IPS-18c (cell line): ENCODE data around the gene BACH2.

Source experiments
- H3K4me3 ChIP-seq: 2 replicates; pipeline ENCODE4 v1.7.0; 2013; ENCODE audit warnings: low read depth, mild to moderate bottlenecking, low read length, moderate library complexity; ENCODE audit not compliant: insufficient read depth
- H3K9me3 ChIP-seq: one replicate; pipeline ENCODE4 v1.6.1; 2013; ENCODE audit warnings: mild to moderate bottlenecking, low read length, moderate library complexity; ENCODE audit not compliant: control insufficient read depth, insufficient read depth

BACH2 gene

DNA sequence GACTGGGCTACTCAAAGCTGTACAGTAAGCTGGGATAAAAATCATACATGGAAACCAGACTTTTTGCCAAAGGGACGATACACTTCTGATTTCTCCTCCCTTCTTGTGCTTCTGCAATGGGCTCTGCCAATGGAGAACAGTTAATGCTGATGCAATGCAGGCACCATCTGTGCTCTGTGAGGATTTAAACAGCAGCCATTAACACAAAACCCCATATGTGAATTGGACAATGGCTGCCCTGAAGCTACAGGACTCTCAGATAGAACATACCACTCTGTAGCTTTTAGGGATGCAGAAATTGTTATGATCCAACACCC, 330.5 kb downstream of the BACH2 start:
- H3K9me3 ChIP-seq = no peaks in the 10 kb centered on the region
- H3K4me3 ChIP-seq = no peak overlapping the region

DNA sequence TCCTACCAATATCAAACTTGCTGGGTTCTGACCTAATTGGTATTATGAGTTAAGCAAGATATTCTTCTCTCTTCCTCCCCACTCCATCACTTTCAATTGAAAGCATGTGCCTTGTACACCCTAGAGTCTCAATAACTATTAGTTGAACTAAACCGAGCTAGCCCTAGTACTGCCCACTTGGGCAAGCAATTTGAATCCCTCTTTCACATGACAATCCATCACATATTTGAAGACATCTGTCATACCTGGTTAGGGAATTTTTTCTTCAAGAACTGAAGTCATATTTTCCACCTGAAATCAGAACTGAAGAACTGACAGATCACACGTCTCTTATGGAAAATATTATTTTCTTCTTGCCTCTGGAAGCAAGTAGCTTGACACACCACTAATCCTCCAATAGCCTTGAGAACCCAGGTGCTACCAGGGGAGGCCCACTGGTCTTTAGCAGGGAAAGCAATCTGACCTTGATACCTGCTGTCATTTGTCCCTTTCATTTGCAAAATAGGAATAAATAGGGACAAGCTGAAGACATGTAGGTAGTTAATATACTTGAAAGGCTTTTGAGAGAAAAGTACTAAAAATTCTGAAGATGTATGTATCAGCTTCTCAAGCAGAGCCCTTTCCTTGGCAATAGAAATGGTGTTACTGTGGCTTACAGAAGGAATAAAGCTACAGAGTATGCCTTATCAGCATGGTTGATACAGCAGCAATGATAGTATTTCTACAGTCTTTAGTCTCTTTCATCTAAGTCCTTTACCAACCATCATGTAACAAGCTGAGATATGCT, 331.0 kb downstream of the BACH2 start:
- Histone ChIP-seq H3K4me3 (no peak overlapping the region), H3K9me3 (no peaks in the 10 kb centered on the region)

DNA sequence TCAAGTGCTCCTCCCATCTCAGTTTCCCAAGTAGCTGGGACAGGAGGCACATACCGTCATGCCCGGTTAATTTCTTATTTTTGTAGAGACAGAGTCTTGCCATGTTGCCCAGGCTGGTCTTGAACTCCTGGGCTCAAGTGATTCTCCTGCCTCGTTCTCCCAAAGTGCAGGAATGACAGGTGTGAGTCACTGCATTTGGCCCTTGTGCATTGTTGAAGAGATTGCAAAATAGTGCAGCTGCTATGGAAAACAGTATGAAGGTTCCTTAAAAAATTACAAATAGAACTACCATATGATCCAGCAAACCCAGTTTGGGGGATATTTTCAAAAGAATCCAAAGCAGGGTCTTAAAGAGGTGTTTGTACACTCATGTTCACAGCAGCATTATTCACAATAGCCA, 333.3 kb downstream of the BACH2 start:
- Histone ChIP-seq H3K9me3 (no peaks in the 10 kb centered on the region), H3K4me3 (no peak overlapping the region)

DNA sequence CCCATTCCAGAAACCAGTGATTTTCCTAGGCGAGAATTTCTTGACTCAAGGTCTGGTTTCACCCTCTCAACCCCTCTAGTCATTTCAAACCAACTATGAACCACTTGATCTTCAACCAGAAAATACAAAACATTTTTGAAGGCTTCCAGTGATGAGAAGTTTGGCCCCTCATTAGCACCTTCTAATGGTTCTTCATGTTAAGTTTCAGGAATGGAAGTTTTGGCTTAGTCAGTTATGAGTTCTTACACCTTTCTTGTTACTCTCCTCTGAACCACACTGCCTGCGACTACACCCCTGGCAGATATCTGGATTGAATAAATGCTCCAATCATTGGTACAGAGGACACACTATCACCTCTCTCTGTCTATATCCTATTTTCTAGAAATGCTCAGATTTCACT, 335.2 kb downstream of the BACH2 start:
- Histone ChIP-seq H3K4me3 (no peak overlapping the region), H3K9me3 (no peaks in the 10 kb centered on the region)

DNA sequence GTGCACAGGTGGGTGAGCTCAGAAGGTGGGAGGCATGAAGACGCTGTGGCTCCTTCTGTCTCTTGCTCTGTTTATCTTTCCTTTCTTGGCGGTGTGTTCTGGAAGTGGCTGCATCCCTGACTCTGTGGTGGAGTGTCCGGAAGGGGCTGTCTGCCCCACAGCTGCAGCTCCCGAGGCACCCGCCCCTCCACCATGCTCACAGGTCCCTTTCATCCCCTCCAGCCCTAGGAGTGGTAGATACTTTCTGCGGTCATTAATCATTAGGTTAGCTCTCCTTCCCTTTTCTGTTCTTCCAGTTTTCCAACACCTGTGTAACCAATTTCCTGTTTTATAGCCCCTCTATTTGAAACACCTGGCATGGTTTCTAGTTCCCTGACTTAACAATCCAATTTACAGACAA, 336.8 kb downstream of the BACH2 start:
- Histone ChIP-seq H3K4me3 (no peak overlapping the region), H3K9me3 (no peaks in the 10 kb centered on the region)

DNA sequence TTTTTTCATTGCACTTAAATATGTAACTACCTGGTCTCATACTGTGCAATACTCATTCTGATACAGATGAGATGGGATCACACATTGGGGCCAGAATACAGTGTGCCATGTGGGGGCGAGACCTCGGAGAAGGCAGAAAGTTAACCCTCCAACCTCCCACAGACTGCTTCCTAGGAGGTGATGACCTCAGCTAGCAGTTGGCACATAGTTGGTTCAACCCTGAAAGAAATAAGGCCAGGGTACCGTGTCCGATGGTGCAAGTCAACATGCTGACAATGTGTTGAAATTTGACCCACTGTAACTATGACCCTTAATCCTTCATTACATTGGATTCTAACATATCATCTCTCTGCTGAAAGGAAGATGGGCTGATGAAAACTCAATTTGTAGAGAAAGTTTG, 340.5 kb downstream of the BACH2 start:
- H3K9me3 ChIP-seq = no peaks in the 10 kb centered on the region
- no peak overlapping the region for H3K4me3 ChIP-seq

DNA sequence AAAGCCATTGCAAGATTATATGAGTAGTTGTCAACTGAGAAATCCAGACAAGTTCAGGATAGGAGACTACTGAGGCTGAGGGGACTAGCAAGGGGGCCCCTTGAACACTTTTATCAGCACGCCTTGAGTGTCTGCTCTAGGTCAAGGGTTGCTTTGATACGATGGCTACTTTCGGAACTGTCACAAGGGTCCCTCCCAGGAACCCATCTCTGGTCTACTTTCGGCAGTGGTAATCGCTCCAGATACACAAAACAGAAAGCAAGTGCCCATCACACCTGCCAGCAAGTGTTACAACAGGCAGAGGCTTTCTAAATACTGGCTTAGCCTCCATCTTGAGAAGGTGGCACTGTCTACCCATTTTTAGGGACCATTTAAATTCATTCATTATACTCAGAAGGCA, 341.3 kb downstream of the BACH2 start:
- no peak overlapping the region for H3K4me3 ChIP-seq
- H3K9me3 ChIP-seq = no peaks in the 10 kb centered on the region

DNA sequence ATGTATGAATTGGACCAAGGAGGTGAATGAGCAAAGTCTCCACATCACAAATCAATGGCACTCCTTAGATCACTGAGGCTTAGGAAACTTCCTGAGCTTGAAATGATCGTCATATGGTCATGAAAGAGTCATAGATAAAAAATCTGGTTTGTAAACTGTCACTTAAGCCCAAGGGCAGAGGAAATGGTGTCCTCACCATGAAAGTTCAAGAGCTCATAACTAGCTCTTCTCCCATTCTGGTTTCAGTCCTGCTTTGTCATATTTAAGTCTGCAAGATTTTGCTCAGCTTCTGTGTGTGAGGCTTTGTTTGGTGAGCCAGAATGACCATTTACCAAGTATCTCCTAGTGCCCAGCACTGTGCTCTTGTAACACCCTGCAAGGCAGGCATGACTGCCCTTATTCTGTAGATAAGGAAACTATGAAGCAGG, 341.9 kb downstream of the BACH2 start:
- H3K4me3 ChIP-seq = no peak overlapping the region

DNA sequence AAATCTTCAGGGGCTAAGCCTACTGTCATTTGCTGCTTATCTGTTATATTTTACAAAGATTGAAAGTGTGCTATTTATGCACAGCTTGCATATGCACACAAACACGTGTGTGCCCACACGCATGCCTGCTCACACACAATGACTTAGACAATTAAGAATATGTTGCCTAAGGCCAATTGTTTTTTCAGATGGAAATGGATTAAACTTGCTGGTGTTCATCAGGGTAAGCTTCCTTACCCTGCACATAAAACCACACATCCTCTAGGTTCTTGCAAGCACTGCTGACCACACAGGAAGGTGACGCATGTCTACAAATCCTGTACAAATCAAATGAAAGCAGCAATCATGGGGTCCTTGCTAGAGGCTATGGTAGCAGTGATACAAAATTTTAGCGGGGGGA, 344.0 kb downstream of the BACH2 start:
- Histone ChIP-seq H3K4me3 (no peak overlapping the region), H3K9me3 (no peaks in the 10 kb centered on the region)

More for the DNA sequence above, 341.9 kb downstream of the BACH2 start:
- H3K9me3 ChIP-seq = no peaks in the 10 kb centered on the region

DNA sequence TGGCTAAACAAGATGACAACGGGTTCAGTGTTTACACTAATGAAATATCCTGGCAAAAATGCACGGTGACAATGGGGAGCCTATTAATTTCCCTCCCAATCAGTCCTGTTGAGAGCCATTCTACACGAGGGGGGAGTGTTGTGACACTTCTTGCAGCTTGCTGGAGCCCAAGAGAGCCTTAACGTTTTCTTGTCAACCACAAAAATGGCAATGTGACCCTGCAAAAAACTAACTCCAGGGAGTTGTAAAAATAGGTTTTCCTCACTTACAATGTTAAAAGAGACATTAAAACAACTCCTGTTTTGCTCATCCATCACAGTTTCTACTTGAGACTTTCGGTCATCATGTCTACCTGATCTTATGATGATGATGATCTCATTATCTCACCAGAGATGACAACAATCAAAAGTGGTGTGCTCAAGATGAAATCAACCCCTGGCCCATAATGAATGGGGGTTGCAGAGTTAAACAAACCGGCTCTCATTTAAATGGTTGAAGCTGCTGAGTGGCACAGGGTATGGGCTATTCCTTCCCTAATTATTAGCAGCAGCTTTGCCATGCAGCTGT, 344.5 kb downstream of the BACH2 start:
- no peaks in the 10 kb centered on the region for H3K9me3 ChIP-seq
- H3K4me3 ChIP-seq = no peak overlapping the region

DNA sequence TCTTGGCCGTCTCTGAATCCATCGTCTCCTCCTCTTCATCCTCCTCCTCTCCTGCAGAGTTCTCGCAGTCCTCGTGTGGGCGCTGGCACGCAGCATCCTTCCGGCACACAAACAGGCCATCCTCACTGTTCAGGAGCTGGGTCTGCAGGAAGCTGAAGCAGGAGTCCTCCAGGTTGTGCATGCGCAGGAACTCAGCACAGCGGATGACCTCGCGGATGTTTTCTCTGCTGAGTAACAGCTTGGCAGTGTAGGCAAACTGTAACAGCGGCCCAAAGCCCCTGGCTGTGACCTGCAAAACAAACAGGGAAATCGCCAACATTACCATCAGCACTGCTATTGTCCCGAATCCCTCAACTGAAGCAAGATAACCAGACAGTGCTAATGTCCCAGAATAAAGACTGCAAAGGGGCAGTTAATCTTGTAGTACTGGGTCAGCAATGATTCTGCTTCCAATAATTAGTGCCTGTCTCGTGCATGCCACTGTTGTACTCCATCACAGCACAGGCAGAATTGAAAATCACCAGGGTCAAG, 345.0 kb downstream of the BACH2 start:
- H3K9me3 ChIP-seq = no peaks in the 10 kb centered on the region

DNA sequence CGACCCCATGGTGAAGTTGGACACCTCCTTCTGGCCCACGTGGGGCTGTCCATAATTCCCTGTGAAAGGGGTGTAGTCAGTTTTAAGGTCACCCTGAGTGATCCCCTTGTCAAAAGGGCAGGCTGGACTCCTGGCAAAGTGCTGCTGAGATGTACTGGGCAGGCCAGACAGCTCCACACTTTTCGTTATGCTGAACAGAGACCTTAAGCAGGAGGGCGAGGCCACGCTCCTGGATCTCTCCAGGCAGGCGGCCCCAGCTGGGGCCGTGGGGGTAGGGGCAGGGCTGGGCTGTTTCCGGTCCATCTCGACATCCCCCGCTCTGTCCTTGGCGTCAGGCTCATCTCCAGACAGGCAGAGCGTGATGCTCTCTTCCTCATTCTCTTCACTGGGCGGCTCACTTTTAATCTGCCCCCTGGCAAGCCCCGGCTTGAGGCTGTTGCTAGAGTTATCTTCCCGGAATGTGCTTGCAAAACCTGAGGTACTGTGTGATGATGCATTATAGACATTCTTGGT, 345.7 kb downstream of the BACH2 start:
- Histone ChIP-seq H3K4me3 (no peak overlapping the region), H3K9me3 (no peaks in the 10 kb centered on the region)

More for the DNA sequence above, 345.0 kb downstream of the BACH2 start:
- H3K4me3 ChIP-seq = no peak overlapping the region

DNA sequence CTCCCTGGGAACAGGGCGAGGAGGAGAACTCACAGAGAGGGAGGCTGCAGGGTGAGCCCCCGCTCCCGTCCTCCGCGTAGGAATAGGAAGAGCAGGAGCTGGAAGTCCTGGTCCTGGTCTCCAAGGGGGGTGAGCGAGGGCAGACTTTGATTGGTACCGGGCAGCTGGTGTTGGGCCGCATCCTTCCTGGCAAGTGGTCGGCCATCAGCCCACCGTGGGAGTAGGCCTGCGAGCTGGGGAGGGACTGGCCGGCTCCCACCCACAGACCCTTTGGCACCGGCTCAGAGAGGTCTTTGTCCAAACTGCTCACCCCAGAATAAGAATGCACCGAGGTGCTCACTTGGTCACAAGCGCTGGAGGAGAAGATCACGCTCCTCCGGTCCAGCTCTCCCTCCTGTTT, 346.2 kb downstream of the BACH2 start:
- H3K9me3 ChIP-seq = no peaks in the 10 kb centered on the region

DNA sequence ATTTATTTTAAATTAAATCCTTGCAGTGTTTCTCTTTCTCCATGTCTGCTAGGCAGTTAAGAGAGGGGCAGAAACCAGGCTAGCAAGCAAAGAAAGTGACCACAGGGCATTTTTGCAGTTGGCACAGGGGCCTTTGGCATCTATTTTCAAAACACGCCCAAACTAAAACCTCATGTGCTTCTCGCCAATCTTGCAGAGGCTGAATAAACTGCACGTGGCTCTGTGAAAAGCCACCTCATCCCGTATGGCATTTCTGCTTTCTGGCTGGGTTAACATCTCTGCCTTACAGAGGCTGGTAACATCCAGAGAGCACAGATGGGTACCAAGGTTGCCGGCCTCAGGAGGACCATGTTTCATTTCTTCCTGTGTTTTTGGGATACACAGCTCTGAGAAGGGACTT, 347.8 kb downstream of the BACH2 start:
- Histone ChIP-seq H3K9me3 (no peaks in the 10 kb centered on the region), H3K4me3 (no peak overlapping the region)

More for the DNA sequence above, 346.2 kb downstream of the BACH2 start:
- no peak overlapping the region for H3K4me3 ChIP-seq

DNA sequence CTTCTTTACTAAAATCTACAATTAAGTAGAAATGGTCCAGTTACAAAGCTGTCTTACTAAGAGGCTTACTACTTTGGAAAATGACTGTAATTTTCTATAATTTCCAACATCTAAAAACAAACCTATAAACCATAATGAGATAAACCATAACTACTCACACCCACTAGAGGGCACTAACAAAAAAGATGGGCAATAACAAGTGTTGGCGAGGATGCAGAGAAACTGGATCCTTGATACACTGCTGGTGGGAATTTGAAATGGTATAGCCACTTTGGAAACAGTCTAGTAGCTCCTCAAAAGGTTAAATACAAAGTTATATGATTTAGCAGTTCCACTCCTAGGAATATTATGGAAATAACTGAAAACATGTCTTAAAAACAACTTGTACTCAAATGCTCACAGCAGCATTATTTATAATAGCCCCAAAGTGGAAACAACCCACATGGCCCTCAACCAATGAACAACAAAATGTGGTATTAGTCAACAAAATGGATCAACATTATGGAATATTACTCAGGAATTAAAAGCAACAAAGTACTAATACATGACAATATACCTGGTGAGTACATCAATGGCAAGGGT, 351.7 kb downstream of the BACH2 start:
- H3K9me3 ChIP-seq = no peaks in the 10 kb centered on the region
- H3K4me3 ChIP-seq = no peak overlapping the region

DNA sequence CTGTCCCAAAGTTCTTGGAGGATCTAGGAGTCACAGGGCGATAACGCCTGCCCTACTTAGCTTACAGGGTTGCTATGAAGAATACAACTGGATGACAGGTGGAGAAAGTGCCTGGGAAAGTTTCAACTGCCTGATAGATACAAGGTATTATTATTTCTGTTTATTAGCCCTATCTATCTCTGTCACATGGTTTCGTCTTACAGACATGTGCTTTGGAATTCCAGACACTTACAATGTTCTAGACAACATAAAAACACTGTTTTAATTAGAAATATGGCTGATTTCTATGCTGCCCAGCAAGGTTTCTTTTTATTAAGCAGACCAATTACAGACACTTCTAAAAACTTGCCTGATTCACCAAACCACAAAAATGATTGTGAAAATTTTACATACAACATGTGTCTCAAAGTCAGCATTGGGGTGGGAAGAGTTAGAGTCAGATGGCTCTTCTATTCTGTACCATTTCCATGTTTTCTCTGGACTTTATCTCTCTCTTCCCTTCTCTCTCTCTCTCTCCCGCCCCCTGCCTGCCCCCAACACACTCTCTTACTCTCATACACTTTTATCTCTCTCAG, 352.4 kb downstream of the BACH2 start:
- no peaks in the 10 kb centered on the region for H3K9me3 ChIP-seq
- no peak overlapping the region for H3K4me3 ChIP-seq

DNA sequence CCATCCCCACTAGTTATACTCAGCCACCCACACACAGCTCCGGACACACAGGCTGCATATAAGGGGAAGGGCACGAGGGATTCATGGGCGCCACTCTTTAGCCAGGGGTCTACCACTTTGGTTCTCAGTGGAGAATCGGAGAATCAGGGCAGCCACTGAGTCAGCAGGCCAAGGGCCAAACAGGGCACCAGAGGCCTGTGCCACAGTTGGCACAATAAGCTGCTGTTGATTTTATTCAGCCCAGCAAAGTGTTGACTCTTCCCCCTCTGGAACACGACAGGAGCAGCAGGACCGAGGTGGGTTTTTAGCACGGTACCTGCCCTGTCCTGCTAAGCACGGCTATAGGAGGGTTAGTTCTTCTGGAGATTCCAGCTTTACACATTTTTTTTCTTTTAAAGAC, 354.0 kb downstream of the BACH2 start:
- Histone ChIP-seq H3K4me3 (no peak overlapping the region), H3K9me3 (no peaks in the 10 kb centered on the region)
